ENCODE results near the gene OTOP2.

The OTOP2 gene, protein sequence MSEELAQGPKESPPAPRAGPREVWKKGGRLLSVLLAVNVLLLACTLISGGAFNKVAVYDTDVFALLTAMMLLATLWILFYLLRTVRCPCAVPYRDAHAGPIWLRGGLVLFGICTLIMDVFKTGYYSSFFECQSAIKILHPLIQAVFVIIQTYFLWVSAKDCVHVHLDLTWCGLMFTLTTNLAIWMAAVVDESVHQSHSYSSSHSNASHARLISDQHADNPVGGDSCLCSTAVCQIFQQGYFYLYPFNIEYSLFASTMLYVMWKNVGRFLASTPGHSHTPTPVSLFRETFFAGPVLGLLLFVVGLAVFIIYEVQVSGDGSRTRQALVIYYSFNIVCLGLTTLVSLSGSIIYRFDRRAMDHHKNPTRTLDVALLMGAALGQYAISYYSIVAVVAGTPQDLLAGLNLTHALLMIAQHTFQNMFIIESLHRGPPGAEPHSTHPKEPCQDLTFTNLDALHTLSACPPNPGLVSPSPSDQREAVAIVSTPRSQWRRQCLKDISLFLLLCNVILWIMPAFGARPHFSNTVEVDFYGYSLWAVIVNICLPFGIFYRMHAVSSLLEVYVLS

DNA sequence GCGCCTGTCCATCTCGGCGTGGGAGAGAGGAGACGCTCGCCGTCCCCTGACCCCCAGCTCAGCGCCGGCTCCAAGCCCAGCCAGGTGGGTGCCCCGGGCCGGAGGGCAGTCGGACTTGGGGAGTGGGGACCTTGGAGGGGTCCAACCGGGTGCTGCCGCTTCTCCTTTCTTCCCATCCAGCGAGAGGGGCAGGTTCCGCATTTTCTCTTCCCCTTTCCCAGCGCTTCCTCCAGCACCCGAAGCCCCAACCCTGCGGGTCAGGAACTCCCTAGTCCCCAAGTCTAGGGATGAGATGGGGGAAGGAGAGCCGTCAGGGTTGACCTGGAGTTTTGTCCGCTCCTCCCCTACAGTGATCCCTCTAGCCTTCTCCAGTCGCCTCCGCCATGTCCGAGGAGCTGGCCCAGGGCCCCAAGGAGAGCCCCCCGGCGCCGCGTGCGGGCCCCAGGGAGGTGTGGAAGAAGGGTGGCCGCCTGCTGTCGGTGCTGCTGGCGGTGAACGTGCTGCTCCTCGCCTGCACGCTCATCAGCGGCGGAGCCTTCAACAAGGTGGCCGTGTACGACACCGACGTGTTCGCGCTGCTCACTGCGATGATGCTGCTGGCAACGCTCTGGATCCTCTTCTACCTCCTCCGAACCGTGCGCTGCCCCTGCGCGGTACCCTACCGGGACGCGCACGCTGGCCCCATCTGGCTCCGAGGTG is at the start of gene OTOP2:
Gene OTOP2 (plus strand): TSS at position 24 of the 699 bp plus-strand sequence. CDS start 360 bp downstream, at position 384.
- no peak for DNase-seq (ENCODE audit: extremely low read depth in 1 of 2, low read depth in 1 of 2)

DNA sequence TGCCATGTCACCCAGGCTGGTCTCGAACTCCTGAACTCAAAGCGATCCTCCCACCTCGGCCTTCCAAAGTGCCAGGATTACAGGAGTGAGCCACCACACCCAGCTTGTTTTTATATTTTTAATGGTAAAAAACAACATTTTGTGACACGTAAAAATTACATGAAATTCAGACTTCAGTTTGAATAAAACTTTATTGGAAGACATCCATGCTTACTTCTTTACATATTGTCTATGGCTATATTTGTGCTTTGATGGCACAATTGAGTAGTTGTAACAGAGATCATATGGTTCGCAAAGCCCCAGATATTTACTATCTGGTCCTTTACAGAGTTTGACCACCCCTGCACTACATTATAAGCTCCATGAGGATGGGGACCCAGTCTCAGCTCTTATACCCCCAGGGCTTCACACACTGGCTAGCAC is 49.4 kb upstream of the OTOP2 start:
- no peak for DNase-seq (ENCODE audit: extremely low read depth in 1 of 2, low read depth in 1 of 2)

DNA sequence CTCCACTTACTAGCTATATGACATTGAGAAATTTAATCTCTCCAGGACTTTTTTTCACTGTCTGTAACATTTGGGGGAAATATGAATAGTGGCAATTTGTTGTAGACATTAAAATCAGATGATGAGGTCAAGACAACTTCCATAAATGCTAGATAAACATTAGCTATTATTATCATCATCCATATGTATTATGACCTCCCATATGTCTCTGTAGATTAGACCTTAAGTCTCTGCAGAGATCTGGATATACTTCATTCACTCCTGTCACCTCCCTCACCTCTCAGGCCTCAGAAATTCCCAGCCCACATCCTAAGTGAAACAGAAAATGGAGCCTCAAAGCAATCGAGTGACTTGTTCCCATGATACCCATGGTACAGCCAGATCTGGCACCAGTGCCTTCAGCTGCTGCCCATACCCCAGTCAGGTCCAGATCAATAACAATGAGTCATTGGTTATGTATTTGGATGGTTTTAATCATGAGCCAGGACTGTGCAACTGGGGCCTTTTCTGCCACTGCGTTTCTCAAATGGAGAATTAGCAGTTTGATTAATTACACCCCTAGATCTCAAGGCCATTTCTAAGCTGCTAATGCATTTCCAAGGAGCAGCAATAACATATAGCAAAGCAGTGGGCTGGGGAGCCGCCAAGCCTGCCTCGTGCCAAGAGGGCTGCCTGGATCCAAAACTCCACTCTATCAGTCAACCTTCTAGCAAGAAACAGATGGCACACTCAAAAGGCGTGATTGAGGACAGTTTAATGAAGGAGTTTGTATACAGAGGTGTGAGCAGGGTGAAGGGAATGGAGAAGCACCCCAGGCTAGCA is 48.7 kb upstream of the OTOP2 start:
- DNase-seq (ENCODE audit: extremely low read depth in 1 of 2, low read depth in 1 of 2): no peak

GRCh38 chr17:74875977-74876593 is 48.0 kb upstream of the OTOP2 start:
- no peak for DNase-seq (ENCODE audit: extremely low read depth in 1 of 2, low read depth in 1 of 2)

DNA sequence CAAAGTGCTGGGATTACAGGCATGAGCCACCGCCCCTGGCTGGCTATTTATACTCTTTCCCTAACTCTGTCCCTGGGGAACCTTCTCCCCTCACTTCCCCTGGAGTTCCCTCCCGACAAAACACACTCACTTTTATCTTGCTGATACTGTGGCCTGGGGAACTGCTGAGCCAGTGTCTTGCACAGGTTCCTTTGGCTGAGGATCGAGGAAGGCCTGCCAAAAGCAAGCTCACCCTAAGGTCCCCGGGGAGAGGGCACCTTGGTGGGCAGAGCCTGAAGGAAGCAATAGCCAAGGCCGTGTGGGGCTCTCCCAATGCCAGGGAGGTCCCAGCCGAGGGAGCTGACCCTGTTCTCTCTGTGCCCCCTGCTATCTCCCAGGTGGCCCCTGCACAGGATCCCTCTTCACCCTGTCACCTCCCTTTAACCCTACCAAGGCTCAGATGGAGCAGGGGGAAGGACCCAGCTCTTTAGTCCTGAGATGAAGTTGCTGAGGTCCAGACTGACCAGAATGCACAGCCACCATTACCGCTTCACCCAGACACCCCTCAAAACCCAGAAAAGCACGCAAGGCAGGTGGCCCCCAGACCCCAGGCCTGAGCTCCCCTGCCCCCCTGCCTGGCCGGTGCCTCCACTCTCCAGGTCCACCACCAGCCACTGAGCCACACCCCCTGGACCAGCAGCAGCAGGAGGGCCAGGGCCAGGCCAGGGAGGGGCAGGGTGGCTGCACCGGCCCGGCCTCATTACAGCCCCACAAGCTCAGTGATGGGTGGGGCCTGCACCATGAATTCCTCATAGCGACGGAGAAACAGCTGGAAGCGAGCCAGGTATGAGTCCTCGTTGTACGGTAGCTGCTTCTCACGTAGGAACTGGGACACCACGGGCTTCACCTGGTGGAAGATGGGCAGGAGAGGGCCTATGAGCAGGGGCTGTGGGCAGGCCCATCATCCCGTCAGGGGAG is 46.2 kb upstream of the OTOP2 start:
- DNase-seq (ENCODE audit: extremely low read depth in 1 of 2, low read depth in 1 of 2): no peak

DNA sequence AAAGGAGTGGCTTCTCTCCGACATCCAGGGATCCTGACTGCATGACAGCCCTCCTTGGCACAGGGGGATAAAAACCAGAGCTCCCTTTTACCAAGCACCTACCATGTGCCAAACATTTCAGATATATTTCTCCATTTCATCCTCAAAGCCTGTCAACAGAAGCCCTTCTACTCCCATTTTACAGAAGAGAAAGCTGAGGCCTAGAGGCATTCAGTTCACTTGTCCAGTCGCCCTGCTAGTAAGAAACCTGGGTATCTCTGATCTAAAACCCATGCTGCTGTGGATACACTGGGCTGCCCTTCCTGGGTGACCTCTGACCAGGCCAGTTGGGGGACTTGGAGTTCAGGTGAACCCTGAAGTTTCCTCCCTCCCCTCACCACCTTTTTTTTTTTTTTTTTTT is 45.4 kb upstream of the OTOP2 start:
- DNase-seq (ENCODE audit: extremely low read depth in 1 of 2, low read depth in 1 of 2): no peak

DNA sequence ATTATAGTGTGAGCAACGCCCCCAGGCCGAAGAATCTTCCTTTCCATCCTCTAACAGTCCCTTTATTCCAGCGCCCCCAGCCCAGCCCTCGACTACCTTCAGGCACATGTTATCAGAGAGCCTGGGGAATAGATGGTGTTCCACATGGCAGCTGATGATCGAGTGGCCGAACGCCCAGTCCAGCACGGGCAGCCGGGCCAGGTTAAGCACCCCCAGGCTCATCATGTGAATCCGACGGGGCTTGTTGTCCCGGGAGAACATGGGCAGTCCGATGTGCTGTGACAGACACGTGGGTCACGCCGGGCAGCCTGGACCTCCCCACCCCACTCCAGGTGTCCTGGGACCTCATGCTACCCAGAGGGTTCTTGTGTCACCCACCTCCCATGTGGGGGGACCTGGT is 44.8 kb upstream of the OTOP2 start:
- DNase-seq (ENCODE audit: extremely low read depth in 1 of 2, low read depth in 1 of 2): no peak

DNA sequence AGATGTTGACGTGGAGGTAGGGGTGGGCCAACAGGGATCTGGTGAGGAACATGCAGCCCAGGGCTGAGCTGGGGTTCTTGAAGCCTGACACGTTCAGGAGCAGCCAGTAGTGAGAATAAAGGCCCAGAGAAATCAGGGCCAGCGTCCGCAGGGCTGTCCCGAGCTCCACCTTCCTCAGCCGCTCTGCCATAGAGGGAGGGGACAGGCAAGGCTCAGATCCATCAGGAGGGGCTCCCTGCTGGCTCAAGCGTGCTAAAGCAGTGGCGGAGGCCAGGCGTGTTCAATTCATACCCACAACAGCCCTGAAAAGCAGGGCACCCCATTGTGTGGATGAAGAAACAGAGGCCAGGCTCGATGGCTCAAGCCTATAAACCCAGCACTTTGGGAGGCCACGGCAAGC is 43.0 kb upstream of the OTOP2 start:
- DNase-seq (ENCODE audit: extremely low read depth in 1 of 2, low read depth in 1 of 2): no peak

DNA sequence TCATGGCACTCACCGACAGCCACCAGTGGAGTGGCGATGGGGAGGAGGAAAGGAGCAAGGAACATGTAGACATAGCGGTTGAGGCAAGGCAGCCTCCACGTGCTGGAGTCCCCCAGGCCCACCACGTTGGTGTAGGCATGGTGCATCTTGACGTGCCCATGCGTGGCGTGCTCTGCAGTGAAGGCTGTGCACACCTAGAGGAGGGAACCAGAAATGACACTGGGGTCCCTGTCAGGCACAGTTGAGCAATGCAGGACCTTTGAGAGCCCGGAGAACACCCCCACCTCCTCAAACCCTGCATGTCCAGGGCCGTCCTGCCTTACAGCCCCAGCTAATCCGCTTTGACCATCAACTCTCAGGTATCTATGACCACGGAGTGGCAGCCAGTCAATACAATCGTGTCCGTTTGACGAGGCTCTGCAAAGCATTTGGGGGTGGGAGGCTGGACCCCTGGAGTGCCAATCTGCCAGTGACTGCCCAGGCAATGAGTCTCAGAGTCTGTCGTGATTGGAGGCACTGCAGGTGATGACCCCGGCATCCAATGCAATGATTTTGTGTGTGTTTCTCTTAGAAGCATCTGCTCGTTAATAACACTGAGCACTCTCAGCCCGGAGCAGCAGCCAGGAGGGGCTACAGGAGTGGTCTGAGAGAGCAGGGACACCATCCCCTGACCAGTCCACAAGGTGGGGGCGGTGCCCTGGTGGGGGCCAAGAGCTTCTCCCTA is 41.4 kb upstream of the OTOP2 start:
- DNase-seq (ENCODE audit: extremely low read depth in 1 of 2, low read depth in 1 of 2): no peak

GRCh38 chr17:74883241-74883745 is 40.8 kb upstream of the OTOP2 start:
- no peak for DNase-seq (ENCODE audit: extremely low read depth in 1 of 2, low read depth in 1 of 2)

DNA sequence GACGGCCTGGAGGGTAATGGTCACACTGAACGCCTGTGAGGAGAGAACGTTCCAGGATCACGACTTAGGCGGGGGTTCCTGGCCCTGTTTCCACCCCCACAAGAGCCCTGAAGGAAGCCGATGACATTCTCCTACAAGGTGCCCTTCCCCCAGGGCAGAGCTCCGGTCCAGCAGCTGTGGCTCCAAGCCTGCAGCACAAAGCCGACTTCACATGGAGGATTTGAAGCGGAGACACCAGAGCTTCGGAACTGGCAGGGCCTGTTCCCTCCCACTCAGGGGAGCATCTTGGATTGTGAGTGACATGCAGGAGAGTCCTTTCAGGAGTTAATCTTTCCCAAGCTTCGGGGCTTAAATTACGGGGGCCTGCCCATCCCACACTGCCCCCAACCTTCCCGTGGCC is 35.6 kb upstream of the OTOP2 start:
- no peak for DNase-seq (ENCODE audit: extremely low read depth in 1 of 2, low read depth in 1 of 2)

DNA sequence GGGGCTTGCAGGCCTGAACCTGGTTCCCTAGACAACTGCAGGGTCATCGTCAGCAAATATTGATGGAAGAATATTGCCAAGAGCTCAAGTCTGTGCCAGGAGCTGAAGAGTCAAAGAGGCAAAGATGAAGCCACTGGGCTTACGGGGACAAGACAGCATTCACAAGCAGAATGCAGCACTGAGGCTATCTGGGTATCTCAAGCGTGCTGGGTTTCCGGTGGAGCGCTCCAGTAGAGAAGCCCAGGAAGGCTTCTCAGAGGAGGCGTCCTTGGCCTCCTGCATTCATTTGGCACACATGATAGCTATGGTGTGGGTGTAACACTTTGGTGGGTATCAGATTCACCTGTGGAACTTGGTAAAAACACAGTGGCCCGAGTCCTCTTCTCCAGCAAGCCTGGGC is 33.5 kb upstream of the OTOP2 start:
- no peak for DNase-seq (ENCODE audit: extremely low read depth in 1 of 2, low read depth in 1 of 2)

DNA sequence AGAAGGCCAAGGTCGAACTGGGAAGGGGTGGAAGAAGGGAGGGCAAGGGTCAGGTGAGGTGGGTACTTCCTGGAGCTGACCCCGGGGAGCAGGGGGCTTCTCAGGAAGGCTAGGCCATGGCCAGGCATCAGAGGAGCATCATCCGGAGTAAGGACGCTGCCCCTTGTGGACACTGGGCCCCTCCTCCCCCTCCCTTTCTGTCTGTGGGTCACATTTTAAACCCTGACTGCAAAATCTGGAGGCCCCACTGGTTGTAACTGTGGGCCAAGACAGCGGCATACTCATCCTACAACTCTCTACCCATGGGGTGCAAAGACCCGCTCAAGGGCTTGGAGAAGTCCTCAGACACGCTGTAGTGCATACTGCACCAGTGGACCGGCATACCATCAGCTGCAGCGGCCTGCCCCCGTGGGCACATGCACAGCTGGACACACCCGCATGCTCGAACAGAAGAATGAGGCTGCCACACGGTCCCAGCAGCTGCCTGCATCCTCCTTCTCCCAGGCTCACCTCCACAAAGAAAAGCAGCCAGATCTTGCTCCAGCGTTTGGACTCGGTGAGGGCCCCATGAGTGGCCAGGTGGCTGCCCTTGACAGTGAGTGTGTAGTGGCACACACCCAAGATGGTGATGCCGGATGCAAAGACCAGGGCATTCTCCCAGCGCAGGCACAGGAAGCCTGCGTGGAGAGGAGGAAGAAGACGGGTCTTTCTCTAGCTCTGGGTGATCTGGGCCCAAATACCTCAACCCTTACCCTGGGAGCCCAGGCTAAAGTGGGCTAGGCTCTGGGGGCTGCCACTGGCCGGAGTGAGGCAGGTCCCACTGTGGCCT is 31.8 kb upstream of the OTOP2 start:
- DNase-seq (ENCODE audit: extremely low read depth in 1 of 2, low read depth in 1 of 2): no peak

GRCh38 chr17:74892974-74893911 is 30.8 kb upstream of the OTOP2 start, which contains the start of gene FADS6:
Gene FADS6 (minus strand): TSS chr17:74893633. CDS start chr17:74893595, 38 bp downstream.
- DNase-seq (ENCODE audit: extremely low read depth in 1 of 2, low read depth in 1 of 2): no peak

- DNase-seq (ENCODE audit: extremely low read depth in 1 of 2, low read depth in 1 of 2): no peak
These were observed 30.0 kb upstream of the OTOP2 start for GRCh38 chr17:74893936-74894671.

DNA sequence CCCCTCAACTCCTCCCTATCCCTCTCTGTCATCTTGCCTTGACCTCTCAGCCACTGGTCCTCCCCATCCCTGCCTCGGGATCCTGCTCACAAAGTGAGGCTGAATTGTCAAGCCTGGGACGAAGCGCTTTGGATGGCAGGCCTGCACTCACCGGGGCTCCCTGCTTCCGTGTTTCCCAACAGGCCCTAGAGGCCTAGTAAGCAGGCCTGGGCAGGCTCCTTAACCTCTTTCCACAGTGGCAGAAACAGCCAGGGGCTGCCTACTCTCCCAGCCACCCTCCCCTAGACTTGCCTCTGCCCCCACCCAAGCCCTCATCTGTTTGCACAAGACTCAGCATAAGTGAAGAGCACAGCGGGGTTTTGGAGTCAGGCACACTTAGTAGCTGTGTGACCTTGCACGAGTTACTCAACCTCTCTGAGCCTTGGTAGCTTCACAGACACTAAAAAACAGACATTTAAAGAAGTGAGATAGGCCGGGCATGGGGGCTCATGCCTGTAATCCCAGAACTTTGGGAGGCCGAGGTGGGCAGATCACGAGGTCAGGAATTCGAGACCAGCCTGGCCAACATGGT is 25.6 kb upstream of the OTOP2 start:
- no peak for DNase-seq (ENCODE audit: extremely low read depth in 1 of 2, low read depth in 1 of 2)

Measured in stimulated activated CD8-positive, alpha-beta memory T cell treated with anti-CD3 and anti-CD28 coated beads, Interleukin-7, amount 100 ng/mL, for 48 hours (primary cell).